HCT116 (cell line): Measurements from ENCODE around the gene XRN1. TPM values are rescaled to one million over a fixed set of nuclear protein-coding genes. Genes with fewer than 3 reads are reported as not detected.
"Not testable (repeated sequence)": the region's sequence is repeated elsewhere in the genome, so short reads cannot be mapped to it uniquely, and the experiment has no call there.

Experiments used
- ATAC-seq: fragments of 200-7000 bp; cut with Tn5 transposase; 2 replicates; pipeline ENCODE4 v1.9.1; 2020; ENCODE audit warnings: mild to moderate bottlenecking, moderate library complexity
- BruUV-seq: library from RNA; stranded (reverse); fragments of 400-500 nt; replicated peaks from 2 replicates; lab custom pipeline; 2021; lab: Mats Ljungman, UMichigan
- CTCF ChIA-PET: fragments of 300-600 bp; sonication (Branson Sonifier 250); formaldehyde crosslinking; loops from one replicate; lab custom pipeline; 2021; ENCODE audit warnings: antibody characterized with exemption; lab: Charles Lee
- POLR2A ChIA-PET: fragments of 300-600, 350-600 bp; sonication (Branson Sonifier 250); formaldehyde crosslinking; loops from one replicate; lab custom pipeline; 2021; ENCODE audit warnings: antibody characterized with exemption; lab: Charles Lee
- RAD21 ChIA-PET, 2 experiments: fragments of 300-600 bp; sonication (Branson Sonifier 250); formaldehyde crosslinking; loops; one replicate each; lab custom pipeline; 2023; ENCODE audit warnings: low total read pairs in 2 of 2; ENCODE audit not compliant: uncharacterized antibody in 2 of 2, unreplicated experiment in 2 of 2, low non-redundant PET in 1 of 2; lab: Charles Lee
- DNase-seq: peaks from one replicate; pipeline ENCODE4 v3.0.0-alpha.2; 2010; ENCODE audit warnings: low read depth, low spot score
- H2AFZ ChIP-seq: fragments of 200-600 bp; shearing (Covaris generic), sonication (generic); 2 replicates; pipeline ENCODE4 v1.6.1; 2017; ENCODE audit warnings: low read depth, mixed run types, mixed read lengths, antibody characterized with exemption, low read length; ENCODE audit not compliant: poor library complexity, severe bottlenecking
- H3K27ac ChIP-seq: 2 replicates; pipeline ENCODE4 v1.5.1; 2012; ENCODE audit warnings: low read depth, low read length
- H3K27me3 ChIP-seq: fragments of 200-600 bp; sonication (generic); 2 replicates; pipeline ENCODE4 v1.6.1; 2016; ENCODE audit warnings: mixed run types, low read length, mixed read lengths; ENCODE audit not compliant: insufficient read depth
- H3K36me3 ChIP-seq, 2 experiments: fragments of 200-500 bp in 1 of 2; fragments of 200-600 bp in 1 of 2; sonication (Bioruptor generic) in 1 of 2; sonication (generic) in 1 of 2; 2 replicates each; pipeline versions ENCODE4 v1.5.1 to v1.6.1; 2014 to 2016; ENCODE audit warnings: low read length in 2 of 2, inconsistent platforms in 1 of 2, mixed read lengths in 1 of 2, mixed run types in 1 of 2; ENCODE audit not compliant: insufficient read depth in 2 of 2, control insufficient read depth in 1 of 2
- H3K4me1 ChIP-seq, 2 experiments: fragments of 200-600 bp in 1 of 2; sonication (generic) in 1 of 2; 2 replicates each; pipeline versions ENCODE4 v1.5.1 to v1.6.1; 2012 to 2017; ENCODE audit warnings: low read length in 2 of 2, inconsistent platforms in 1 of 2, mild to moderate bottlenecking in 1 of 2, mixed read lengths in 1 of 2, mixed run types in 1 of 2, moderate library complexity in 1 of 2; ENCODE audit not compliant: insufficient read depth in 2 of 2, control insufficient read depth in 1 of 2
- H3K4me2 ChIP-seq: fragments of 200-600 bp; sonication (generic); 2 replicates; pipeline ENCODE4 v1.6.1; 2017; ENCODE audit warnings: mixed run types, low read length, mixed read lengths
- H3K4me3 ChIP-seq, 2 experiments: fragments of 200-600 bp in 1 of 2; sonication (generic) in 1 of 2; replicated peaks in 1 of 2; 2 replicates each; pipeline ENCODE4 v1.5.1; 2011 to 2016; ENCODE audit warnings: low read length in 2 of 2, control low read depth in 1 of 2, low read depth in 1 of 2, mild to moderate bottlenecking in 1 of 2, mixed read lengths in 1 of 2, mixed run types in 1 of 2
- H3K79me2 ChIP-seq: fragments of 200-600 bp; sonication (generic); 2 replicates; pipeline ENCODE4 v1.6.1; 2017; ENCODE audit warnings: mild to moderate bottlenecking, mixed run types, low read length, moderate library complexity, mixed read lengths; ENCODE audit not compliant: insufficient read depth
- H3K9ac ChIP-seq: fragments of 200-600 bp; sonication (generic); 2 replicates; pipeline ENCODE4 v1.6.1; 2016; ENCODE audit warnings: low read length, mixed read lengths
- H3K9me2 ChIP-seq: fragments of 200-600 bp; sonication (generic), shearing (Covaris generic); 2 replicates; pipeline ENCODE4 v1.6.1; 2017; ENCODE audit warnings: mixed run types, mild to moderate bottlenecking, moderate library complexity; ENCODE audit not compliant: insufficient read depth
- H3K9me3 ChIP-seq, 2 experiments: fragments of 200-500 bp in 1 of 2; fragments of 200-600 bp in 1 of 2; sonication (Bioruptor generic) in 1 of 2; sonication (generic) in 1 of 2; 2 replicates each; pipeline ENCODE4 v1.6.1; 2014 to 2017; ENCODE audit warnings: low read length in 2 of 2, mixed read lengths in 2 of 2, inconsistent platforms in 1 of 2, low read depth in 1 of 2, mild to moderate bottlenecking in 1 of 2, mixed run types in 1 of 2, moderate library complexity in 1 of 2; ENCODE audit not compliant: control insufficient read depth in 1 of 2, insufficient read depth in 1 of 2
- H4K20me1 ChIP-seq: fragments of 200-600 bp; sonication (generic), shearing (Covaris generic); 2 replicates; pipeline ENCODE4 v1.6.1; 2017; ENCODE audit warnings: mixed run types, mild to moderate bottlenecking, moderate library complexity; ENCODE audit not compliant: insufficient read depth
- EZH2 ChIP-seq: fragments of 200-600 bp; sonication (generic); IDR thresholded peaks from 2 replicates; pipeline ENCODE4 v1.6.1; 2017; ENCODE audit warnings: antibody characterized with exemption, mixed run types
- FOSL1 ChIP-seq: IDR thresholded peaks from 2 replicates; pipeline ENCODE4 v1.6.1; 2012; ENCODE audit warnings: low read depth
- JUND ChIP-seq: IDR thresholded peaks from 2 replicates; pipeline ENCODE4 v1.6.1; 2012
- POLR2AphosphoS5 ChIP-seq: IDR thresholded peaks from 2 replicates; pipeline ENCODE4 v1.6.1; 2011; ENCODE audit warnings: mild to moderate bottlenecking, low read depth, low read length, moderate library complexity
- SIN3A ChIP-seq: IDR thresholded peaks from 2 replicates; pipeline ENCODE4 v1.6.1; 2012; ENCODE audit warnings: low read depth
- SP1 ChIP-seq: IDR thresholded peaks from 2 replicates; pipeline ENCODE4 v1.6.1; 2012; ENCODE audit warnings: low read depth
- SRF ChIP-seq: IDR thresholded peaks from 2 replicates; pipeline ENCODE4 v1.6.1; 2012; ENCODE audit warnings: low read depth
- TCF7L2 ChIP-seq: IDR thresholded peaks from 2 replicates; pipeline ENCODE4 v1.7.0; 2011; ENCODE audit warnings: borderline replicate concordance, inconsistent platforms; ENCODE audit not compliant: insufficient read depth, insufficient read length; ENCODE audit errors: extremely low read depth
- YY1 ChIP-seq: IDR thresholded peaks from 2 replicates; pipeline ENCODE4 v1.6.1; 2011; ENCODE audit warnings: low read length, low read depth, moderate library complexity, mild to moderate bottlenecking; ENCODE audit not compliant: insufficient replicate concordance; ENCODE audit errors: extremely low read depth
- intact Hi-C: fragments of 100-400 bp; cut with micrococcal nuclease; formaldehyde crosslinking; loops from 2 replicates; pipeline ENCODE4 v1.10.0; 2022
- total RNA-seq: library from RNA; stranded (reverse); gene quantifications from one replicate; pipeline ENCODE4 v1.2.1, GENCODE V29; 2021; ENCODE audit not compliant: unreplicated experiment
- TF ChIP-seq, protein P1 (sequence below): IDR thresholded peaks from 2 replicates; pipeline ENCODE4 v1.6.1; 2012; ENCODE audit warnings: low read depth
- TF ChIP-seq, protein P2 (sequence below): IDR thresholded peaks from 2 replicates; pipeline ENCODE4 v1.6.1; 2012

XRN1 gene
- total RNA-seq, 1 experiment from 2014 or later = 21.3 TPM

DNA sequence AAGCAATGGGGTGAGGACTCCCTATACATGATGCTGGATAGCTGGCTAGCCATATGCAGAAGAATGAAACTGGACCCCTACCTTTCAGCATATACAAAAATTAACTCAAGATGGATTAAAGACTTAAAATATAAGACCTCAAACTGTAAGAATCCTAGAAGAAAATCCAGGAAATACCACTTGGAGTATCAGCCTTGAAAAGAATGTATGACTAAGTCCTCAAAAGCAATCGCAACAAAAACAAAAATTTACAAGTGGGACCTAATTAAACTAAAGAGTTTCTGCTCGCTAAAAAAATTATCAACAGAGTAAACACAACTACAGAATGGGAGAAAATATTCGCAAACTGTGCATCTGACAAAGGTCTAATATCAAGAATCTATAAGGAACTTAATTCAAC, 94.3 kb downstream of the XRN1 start:
- no TSS peak for BruUV-seq
- Histone ChIP-seq H3K4me3 (no peak overlapping the region), H3K27me3 (no peaks in the 10 kb centered on the region), H3K27ac (no peak overlapping the region), H3K9me3 (no peaks in the 10 kb centered on the region), H4K20me1 (no peaks in the 10 kb centered on the region), H3K4me2 (no peak overlapping the region), H3K9ac (no peak overlapping the region), H2AFZ (no peak overlapping the region), H3K36me3 (peaks cover 0 to 15% of the 10 kb centered on the region in 2 experiments; a peak in 1 of 4 replicates), H3K4me1 (no peaks in the 10 kb centered on the region), H3K79me2 (no peaks in the 10 kb centered on the region), H3K9me2 (no peaks in the 10 kb centered on the region)
- TF ChIP-seq, protein P1, sequence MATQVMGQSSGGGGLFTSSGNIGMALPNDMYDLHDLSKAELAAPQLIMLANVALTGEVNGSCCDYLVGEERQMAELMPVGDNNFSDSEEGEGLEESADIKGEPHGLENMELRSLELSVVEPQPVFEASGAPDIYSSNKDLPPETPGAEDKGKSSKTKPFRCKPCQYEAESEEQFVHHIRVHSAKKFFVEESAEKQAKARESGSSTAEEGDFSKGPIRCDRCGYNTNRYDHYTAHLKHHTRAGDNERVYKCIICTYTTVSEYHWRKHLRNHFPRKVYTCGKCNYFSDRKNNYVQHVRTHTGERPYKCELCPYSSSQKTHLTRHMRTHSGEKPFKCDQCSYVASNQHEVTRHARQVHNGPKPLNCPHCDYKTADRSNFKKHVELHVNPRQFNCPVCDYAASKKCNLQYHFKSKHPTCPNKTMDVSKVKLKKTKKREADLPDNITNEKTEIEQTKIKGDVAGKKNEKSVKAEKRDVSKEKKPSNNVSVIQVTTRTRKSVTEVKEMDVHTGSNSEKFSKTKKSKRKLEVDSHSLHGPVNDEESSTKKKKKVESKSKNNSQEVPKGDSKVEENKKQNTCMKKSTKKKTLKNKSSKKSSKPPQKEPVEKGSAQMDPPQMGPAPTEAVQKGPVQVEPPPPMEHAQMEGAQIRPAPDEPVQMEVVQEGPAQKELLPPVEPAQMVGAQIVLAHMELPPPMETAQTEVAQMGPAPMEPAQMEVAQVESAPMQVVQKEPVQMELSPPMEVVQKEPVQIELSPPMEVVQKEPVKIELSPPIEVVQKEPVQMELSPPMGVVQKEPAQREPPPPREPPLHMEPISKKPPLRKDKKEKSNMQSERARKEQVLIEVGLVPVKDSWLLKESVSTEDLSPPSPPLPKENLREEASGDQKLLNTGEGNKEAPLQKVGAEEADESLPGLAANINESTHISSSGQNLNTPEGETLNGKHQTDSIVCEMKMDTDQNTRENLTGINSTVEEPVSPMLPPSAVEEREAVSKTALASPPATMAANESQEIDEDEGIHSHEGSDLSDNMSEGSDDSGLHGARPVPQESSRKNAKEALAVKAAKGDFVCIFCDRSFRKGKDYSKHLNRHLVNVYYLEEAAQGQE = no peak
- TF ChIP-seq JUND (no peak), EZH2 (no peak), POLR2AphosphoS5 (no peak), TCF7L2 (no peak), SIN3A (no peak), YY1 (no peak), FOSL1 (no peak), SP1 (no peak), SRF (no peak)
- TF ChIP-seq, protein P2, sequence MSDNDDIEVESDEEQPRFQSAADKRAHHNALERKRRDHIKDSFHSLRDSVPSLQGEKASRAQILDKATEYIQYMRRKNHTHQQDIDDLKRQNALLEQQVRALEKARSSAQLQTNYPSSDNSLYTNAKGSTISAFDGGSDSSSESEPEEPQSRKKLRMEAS = no peak
- DNase-seq (no peak), ATAC-seq (no peak)
- intact Hi-C loops = no loop called here
- ChIA-PET POLR2A (no interaction called here), RAD21 (no interaction called here), CTCF (no interaction called here)

DNA sequence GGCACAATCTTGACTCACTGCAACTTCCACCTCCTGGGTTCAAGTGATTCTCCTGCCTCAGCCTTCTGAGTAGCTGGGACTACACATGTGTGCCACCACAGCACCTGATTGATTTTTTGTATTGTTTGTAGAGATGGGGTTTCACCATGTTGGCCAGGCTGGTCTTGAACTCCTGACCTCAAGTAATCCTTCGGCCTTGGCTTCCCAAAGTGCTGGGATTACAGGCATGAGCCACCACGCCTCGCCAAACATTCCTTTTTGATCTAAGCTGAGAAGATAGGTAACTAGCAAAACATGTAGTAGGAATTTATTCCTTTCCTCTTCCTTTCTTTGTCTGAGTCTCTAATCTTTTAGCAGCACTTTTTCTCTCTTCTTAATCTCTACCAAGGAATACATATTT, 95.1 kb downstream of the XRN1 start:
- H3K79me2 ChIP-seq, H3K27ac ChIP-seq, DNase-seq, POLR2A ChIA-PET, H4K20me1 ChIP-seq, H3K4me3 ChIP-seq, H3K4me1 ChIP-seq, H3K9me2 ChIP-seq, H2AFZ ChIP-seq, H3K4me2 ChIP-seq, intact Hi-C loops, ATAC-seq, BruUV-seq, H3K9ac ChIP-seq, RAD21 ChIA-PET, H3K9me3 ChIP-seq, H3K27me3 ChIP-seq, CTCF ChIA-PET: not testable (repeated sequence)
- peaks cover 0 to 15% of the 10 kb centered on the region in 2 experiments; a peak in 1 of 4 replicates for H3K36me3 ChIP-seq
